Spleen (tissue), 7 donors: ENCODE results near the gene LAMTOR4.

Experiments
- CTCF ChIP-seq, 11 experiments: fragments of 200-600 bp in 7 of 11; fragments of 450-650 bp in 4 of 11; sonication (generic) in 4 of 11; IDR thresholded peaks in 8 of 11; conservative IDR thresholded peaks in 3 of 11; 1 replicate in 7 of 11; 2 replicates in 4 of 11; pipeline versions ENCODE4 v1.4.0 to v1.8.0; 2016 to 2021; ENCODE audit warnings: antibody characterized with exemption in 11 of 11, inconsistent platforms in 4 of 11, mild to moderate bottlenecking in 1 of 11
- POLR2A ChIP-seq, 3 donors: fragments of 450-650 bp; IDR thresholded peaks; one replicate each; pipeline ENCODE4 v1.5.1; 2017; ENCODE audit warnings: antibody characterized with exemption in 3 of 3, mild to moderate bottlenecking in 1 of 3
- POLR2AphosphoS5 ChIP-seq, 3 donors: sonication (generic); formaldehyde crosslinking; IDR thresholded peaks; one replicate each; pipeline ENCODE4 v1.5.1; 2017; ENCODE audit warnings: antibody characterized with exemption in 3 of 3
- donor health status: DM: no; HTN: no; CAD: no; lungs with moderate emphysema.
- donor health status: DM: no; HTN: no; CAD: no.
- donor health status: DM: no; HTN: no; CAD: no.

GRCh38 chr7:100185726-100186125 is 37.0 kb downstream of the LAMTOR4 start:
- TF ChIP-seq CTCF (IDR thresholded peaks at IDR 0.05 in 8 of 11, conservative IDR thresholded peaks at IDR 0.05 in 3 of 11) (no peak), POLR2AphosphoS5 (IDR thresholded peaks at IDR 0.05) (no peak), POLR2A (IDR thresholded peaks at IDR 0.05) (no peak)
